GM23338 (cell line): ENCODE data around the gene HPX. TPM values are rescaled to one million over a fixed set of nuclear protein-coding genes. Genes with fewer than 3 reads are reported as not detected.

ENCODE experiments used
- ATAC-seq: fragments of 200-7000 bp; cut with Tn5 transposase; 3 replicates; pipeline ENCODE4 v1.9.1; 2020
- DNase-seq: peaks from one replicate; pipeline ENCODE4 v3.0.0-alpha.2; 2015; ENCODE audit warnings: low spot score
- H2AFZ ChIP-seq: fragments of 200-600 bp; sonication (generic); 2 replicates; pipeline ENCODE4 v1.8.0; 2016; ENCODE audit warnings: antibody characterized with exemption, mild to moderate bottlenecking, moderate library complexity
- H3F3A ChIP-seq: fragments of 200-600 bp; sonication (generic); replicated peaks from 2 replicates; pipeline ENCODE4 v1.8.0; 2017; ENCODE audit warnings: antibody characterized with exemption, mixed run types, low read depth
- H3K27ac ChIP-seq: fragments of 200-600 bp; sonication (generic); 2 replicates; pipeline ENCODE4 v1.6.1; 2016; ENCODE audit warnings: low read depth
- H3K27me3 ChIP-seq: fragments of 200-600 bp; sonication (generic); 2 replicates; pipeline ENCODE4 v1.8.0; 2016; ENCODE audit warnings: mild to moderate bottlenecking, mixed run types, moderate library complexity; ENCODE audit not compliant: insufficient read depth
- H3K36me3 ChIP-seq: fragments of 200-600 bp; sonication (generic); 2 replicates; pipeline ENCODE4 v1.8.0; 2016; ENCODE audit warnings: mild to moderate bottlenecking; ENCODE audit not compliant: insufficient read depth
- H3K4me1 ChIP-seq: fragments of 200-600 bp; sonication (generic); 2 replicates; pipeline ENCODE4 v1.8.0; 2016; ENCODE audit warnings: mild to moderate bottlenecking, moderate library complexity; ENCODE audit not compliant: insufficient read depth
- H3K4me2 ChIP-seq: fragments of 200-600 bp; sonication (generic); 2 replicates; pipeline ENCODE4 v1.7.1; 2017; ENCODE audit warnings: mixed run types
- H3K4me3 ChIP-seq: fragments of 200-600 bp; sonication (generic); 2 replicates; pipeline ENCODE4 v1.6.1; 2016; ENCODE audit warnings: mixed run types
- H3K79me2 ChIP-seq: fragments of 200-600 bp; sonication (generic); replicated peaks from 2 replicates; pipeline ENCODE4 v1.8.0; 2017; ENCODE audit warnings: mild to moderate bottlenecking; ENCODE audit not compliant: insufficient read depth
- H3K9me2 ChIP-seq: fragments of 200-600 bp; sonication (generic); 2 replicates; pipeline ENCODE4 v1.8.0; 2017; ENCODE audit not compliant: insufficient read depth
- H4K20me1 ChIP-seq: fragments of 200-600 bp; sonication (generic); replicated peaks from 2 replicates; pipeline ENCODE4 v1.8.0; 2017; ENCODE audit warnings: mild to moderate bottlenecking; ENCODE audit not compliant: insufficient read depth
- H3K27ac Mint-ChIP-seq: 2 replicates; pipeline ENCODE4 v1.8.0; 2020; ENCODE audit warnings: inconsistent platforms, mild to moderate bottlenecking, moderate library complexity, mixed read lengths
- H3K27me3 Mint-ChIP-seq: 3 replicates; pipeline ENCODE4 v1.8.0; 2022; ENCODE audit warnings: low read depth, mild to moderate bottlenecking, moderate library complexity, mixed read lengths, inconsistent platforms; ENCODE audit not compliant: insufficient read depth, poor library complexity
- H3K36me3 Mint-ChIP-seq: 3 replicates; pipeline ENCODE4 v1.8.0; 2021; ENCODE audit warnings: low read depth, mild to moderate bottlenecking, inconsistent platforms, moderate library complexity, mixed read lengths
- H3K4me1 Mint-ChIP-seq: 3 replicates; pipeline ENCODE4 v1.8.0; 2020; ENCODE audit warnings: mild to moderate bottlenecking, inconsistent platforms, mixed read lengths
- H3K4me3 Mint-ChIP-seq: 3 replicates; pipeline ENCODE4 v1.8.0; 2021; ENCODE audit warnings: moderate library complexity, mild to moderate bottlenecking, inconsistent platforms, mixed read lengths
- H3K9me3 Mint-ChIP-seq: 3 replicates; pipeline ENCODE4 v1.8.0; 2020; ENCODE audit warnings: moderate library complexity, mild to moderate bottlenecking, inconsistent platforms, mixed read lengths
- CREB1 ChIP-seq: fragments of 250-450 bp; sonication (Bioruptor Pico); IDR thresholded peaks from 2 replicates; pipeline ENCODE4 v1.5.0; 2020; ENCODE audit warnings: low read depth, mild to moderate bottlenecking, moderate library complexity
- EZH2 ChIP-seq: fragments of 200-600 bp; sonication (generic); IDR thresholded peaks from one replicate; pipeline ENCODE4 v1.8.0; 2017; ENCODE audit warnings: antibody characterized with exemption, mild to moderate bottlenecking, low read depth; ENCODE audit not compliant: unreplicated experiment
- EZH2phosphoT487 ChIP-seq: fragments of 200-600 bp; sonication (generic); IDR thresholded peaks from one replicate; pipeline ENCODE4 v1.8.1; 2018; ENCODE audit warnings: antibody characterized with exemption; ENCODE audit not compliant: unreplicated experiment
- JUNB ChIP-seq: IDR thresholded peaks from one replicate; pipeline ENCODE4 v1.6.1; 2016; ENCODE audit warnings: antibody characterized with exemption; ENCODE audit not compliant: unreplicated experiment
- NANOG ChIP-seq: IDR thresholded peaks from 2 replicates; pipeline ENCODE4 v1.6.1; 2016; ENCODE audit warnings: antibody characterized with exemption, borderline replicate concordance
- POLR2AphosphoS5 ChIP-seq: IDR thresholded peaks from 2 replicates; pipeline ENCODE4 v1.6.1; 2016; ENCODE audit warnings: antibody characterized with exemption, low read depth
- STAT1 ChIP-seq: IDR thresholded peaks from one replicate; pipeline ENCODE4 v1.6.1; 2016; ENCODE audit warnings: antibody characterized with exemption; ENCODE audit not compliant: unreplicated experiment
- ZNF331 ChIP-seq: fragments of 250-450 bp; sonication (Bioruptor Pico); IDR thresholded peaks from 2 replicates; pipeline ENCODE4 v1.5.0; 2020; ENCODE audit warnings: low read depth, mild to moderate bottlenecking, moderate library complexity
- polyA plus RNA-seq: library from polyadenylated mRNA; unstranded; fragments of >200 nt; fragmentation: Nextera tagmentation; extraction: Ambion mirVana; gene quantifications from 2 replicates; pipeline ENCODE4 v1.2.1, GENCODE V29; 2016
- total RNA-seq: library from RNA; depleted of rRNA; stranded (reverse); fragments of >200 nt; shearing (Covaris generic); gene quantifications from 2 replicates; pipeline ENCODE4 v1.2.3, GENCODE V29; 2014
- TF ChIP-seq, protein P1 (sequence below): IDR thresholded peaks from one replicate; pipeline ENCODE4 v1.6.1; 2018; ENCODE audit warnings: antibody characterized with exemption; ENCODE audit not compliant: unreplicated experiment
- TF ChIP-seq, protein P2 (sequence below): IDR thresholded peaks from 2 replicates; pipeline ENCODE4 v1.6.1; 2016; ENCODE audit warnings: antibody characterized with exemption
- TF ChIP-seq, protein P3 (sequence below), 2 experiments: fragments of 200-600 bp in 1 of 2; sonication (generic) in 1 of 2; conservative IDR thresholded peaks; 2 replicates each; pipeline versions ENCODE4 v1.5.1 to v1.6.1; 2016 to 2017; ENCODE audit warnings: antibody characterized with exemption in 2 of 2, low read depth in 2 of 2, mild to moderate bottlenecking in 2 of 2, moderate library complexity in 1 of 2
- TF ChIP-seq, protein P4 (sequence below): fragments of 250-450 bp; sonication (Bioruptor Pico); IDR thresholded peaks from 2 replicates; pipeline ENCODE4 v1.5.0; 2020; ENCODE audit warnings: mild to moderate bottlenecking, moderate library complexity

Gene HPX
- total and polyA plus RNA-seq, 2 experiments from 2014 or later, result 0.47 to 0.63 TPM

DNA sequence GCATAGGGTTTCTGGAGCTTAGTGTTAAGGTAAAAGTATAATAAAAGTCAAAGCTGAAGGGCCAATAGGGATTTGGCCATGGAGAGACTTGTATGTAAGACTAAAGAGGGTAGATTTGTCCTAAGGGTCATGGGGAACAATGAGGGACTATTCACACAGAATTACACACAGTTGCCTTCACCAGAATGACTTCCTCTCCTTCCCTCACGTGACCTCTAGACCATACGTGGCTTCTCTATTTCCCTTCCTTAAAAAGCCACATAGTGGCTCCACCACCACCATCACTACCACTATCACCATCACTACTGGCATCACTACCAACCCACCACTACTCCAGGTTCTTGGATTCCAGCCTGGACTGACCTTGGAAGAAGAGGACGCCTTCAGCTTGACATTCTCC, 2.8 kb downstream of the HPX start (continued):
- TF ChIP-seq, protein P1, sequence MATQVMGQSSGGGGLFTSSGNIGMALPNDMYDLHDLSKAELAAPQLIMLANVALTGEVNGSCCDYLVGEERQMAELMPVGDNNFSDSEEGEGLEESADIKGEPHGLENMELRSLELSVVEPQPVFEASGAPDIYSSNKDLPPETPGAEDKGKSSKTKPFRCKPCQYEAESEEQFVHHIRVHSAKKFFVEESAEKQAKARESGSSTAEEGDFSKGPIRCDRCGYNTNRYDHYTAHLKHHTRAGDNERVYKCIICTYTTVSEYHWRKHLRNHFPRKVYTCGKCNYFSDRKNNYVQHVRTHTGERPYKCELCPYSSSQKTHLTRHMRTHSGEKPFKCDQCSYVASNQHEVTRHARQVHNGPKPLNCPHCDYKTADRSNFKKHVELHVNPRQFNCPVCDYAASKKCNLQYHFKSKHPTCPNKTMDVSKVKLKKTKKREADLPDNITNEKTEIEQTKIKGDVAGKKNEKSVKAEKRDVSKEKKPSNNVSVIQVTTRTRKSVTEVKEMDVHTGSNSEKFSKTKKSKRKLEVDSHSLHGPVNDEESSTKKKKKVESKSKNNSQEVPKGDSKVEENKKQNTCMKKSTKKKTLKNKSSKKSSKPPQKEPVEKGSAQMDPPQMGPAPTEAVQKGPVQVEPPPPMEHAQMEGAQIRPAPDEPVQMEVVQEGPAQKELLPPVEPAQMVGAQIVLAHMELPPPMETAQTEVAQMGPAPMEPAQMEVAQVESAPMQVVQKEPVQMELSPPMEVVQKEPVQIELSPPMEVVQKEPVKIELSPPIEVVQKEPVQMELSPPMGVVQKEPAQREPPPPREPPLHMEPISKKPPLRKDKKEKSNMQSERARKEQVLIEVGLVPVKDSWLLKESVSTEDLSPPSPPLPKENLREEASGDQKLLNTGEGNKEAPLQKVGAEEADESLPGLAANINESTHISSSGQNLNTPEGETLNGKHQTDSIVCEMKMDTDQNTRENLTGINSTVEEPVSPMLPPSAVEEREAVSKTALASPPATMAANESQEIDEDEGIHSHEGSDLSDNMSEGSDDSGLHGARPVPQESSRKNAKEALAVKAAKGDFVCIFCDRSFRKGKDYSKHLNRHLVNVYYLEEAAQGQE, result no peak
- TF ChIP-seq ZNF331 (CRISPR knock-in tag), result no peak

DNA sequence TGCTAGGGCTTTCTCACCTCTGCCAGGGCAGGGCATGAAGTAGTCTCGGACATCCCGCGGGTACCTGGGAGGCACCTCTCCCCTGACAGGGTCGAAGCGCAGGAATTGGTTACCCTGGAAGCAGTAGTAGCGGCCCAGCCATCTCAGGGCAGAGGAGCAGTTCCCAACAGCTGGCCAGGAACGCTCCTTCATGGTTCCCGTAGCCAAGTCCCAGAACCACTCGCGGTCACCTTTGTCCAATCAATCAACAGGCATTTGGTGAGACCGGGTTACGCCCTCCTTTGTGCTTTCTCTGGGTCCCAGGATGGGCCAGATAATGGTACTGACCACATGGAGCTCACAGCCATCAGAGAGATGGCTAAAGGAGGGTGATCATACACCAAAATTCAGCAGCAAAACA, 3.4 kb downstream of the HPX start:
- Histone ChIP-seq H3K36me3 (no peaks in the 10 kb centered on the region), H3K4me2 (no peak overlapping the region), H3K9me2 (no peaks in the 10 kb centered on the region), H4K20me1 (no peaks in the 10 kb centered on the region), H3K27me3 (no peaks in the 10 kb centered on the region), H3K4me1 (no peaks in the 10 kb centered on the region), H3F3A (no peaks in the 10 kb centered on the region), H3K79me2 (no peaks in the 10 kb centered on the region), H3K4me3 (no peak overlapping the region), H3K27ac (no peak overlapping the region), H2AFZ (0 out of 2 replicates have a peak overlapping the region, but pooled peaks have one; percentile 23)
- H3K27me3 Mint-ChIP-seq, result peaks cover 5% of the 10 kb centered on the region
- no peak overlapping the region for H3K4me3 Mint-ChIP-seq
- no peaks in the 10 kb centered on the region for H3K4me1 Mint-ChIP-seq
- ATAC-seq (no peak), DNase-seq (no peak)
- H3K27ac Mint-ChIP-seq, result no peak overlapping the region
- no peaks in the 10 kb centered on the region for H3K9me3 Mint-ChIP-seq
- no peaks in the 10 kb centered on the region for H3K36me3 Mint-ChIP-seq
- TF ChIP-seq, protein P2, sequence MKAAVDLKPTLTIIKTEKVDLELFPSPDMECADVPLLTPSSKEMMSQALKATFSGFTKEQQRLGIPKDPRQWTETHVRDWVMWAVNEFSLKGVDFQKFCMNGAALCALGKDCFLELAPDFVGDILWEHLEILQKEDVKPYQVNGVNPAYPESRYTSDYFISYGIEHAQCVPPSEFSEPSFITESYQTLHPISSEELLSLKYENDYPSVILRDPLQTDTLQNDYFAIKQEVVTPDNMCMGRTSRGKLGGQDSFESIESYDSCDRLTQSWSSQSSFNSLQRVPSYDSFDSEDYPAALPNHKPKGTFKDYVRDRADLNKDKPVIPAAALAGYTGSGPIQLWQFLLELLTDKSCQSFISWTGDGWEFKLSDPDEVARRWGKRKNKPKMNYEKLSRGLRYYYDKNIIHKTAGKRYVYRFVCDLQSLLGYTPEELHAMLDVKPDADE, result no peak
- TF ChIP-seq JUNB (no peak), CREB1 (CRISPR knock-in tag) (no peak), ZNF331 (CRISPR knock-in tag) (no peak), STAT1 (no peak), NANOG (no peak), POLR2AphosphoS5 (no peak), EZH2 (no peak), EZH2phosphoT487 (no peak)
- TF ChIP-seq, protein P3, sequence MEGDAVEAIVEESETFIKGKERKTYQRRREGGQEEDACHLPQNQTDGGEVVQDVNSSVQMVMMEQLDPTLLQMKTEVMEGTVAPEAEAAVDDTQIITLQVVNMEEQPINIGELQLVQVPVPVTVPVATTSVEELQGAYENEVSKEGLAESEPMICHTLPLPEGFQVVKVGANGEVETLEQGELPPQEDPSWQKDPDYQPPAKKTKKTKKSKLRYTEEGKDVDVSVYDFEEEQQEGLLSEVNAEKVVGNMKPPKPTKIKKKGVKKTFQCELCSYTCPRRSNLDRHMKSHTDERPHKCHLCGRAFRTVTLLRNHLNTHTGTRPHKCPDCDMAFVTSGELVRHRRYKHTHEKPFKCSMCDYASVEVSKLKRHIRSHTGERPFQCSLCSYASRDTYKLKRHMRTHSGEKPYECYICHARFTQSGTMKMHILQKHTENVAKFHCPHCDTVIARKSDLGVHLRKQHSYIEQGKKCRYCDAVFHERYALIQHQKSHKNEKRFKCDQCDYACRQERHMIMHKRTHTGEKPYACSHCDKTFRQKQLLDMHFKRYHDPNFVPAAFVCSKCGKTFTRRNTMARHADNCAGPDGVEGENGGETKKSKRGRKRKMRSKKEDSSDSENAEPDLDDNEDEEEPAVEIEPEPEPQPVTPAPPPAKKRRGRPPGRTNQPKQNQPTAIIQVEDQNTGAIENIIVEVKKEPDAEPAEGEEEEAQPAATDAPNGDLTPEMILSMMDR (conservative IDR thresholded peaks at IDR 0.05; ENCODE audit: low read depth in 2 of 2), result no peak
- TF ChIP-seq, protein P4, sequence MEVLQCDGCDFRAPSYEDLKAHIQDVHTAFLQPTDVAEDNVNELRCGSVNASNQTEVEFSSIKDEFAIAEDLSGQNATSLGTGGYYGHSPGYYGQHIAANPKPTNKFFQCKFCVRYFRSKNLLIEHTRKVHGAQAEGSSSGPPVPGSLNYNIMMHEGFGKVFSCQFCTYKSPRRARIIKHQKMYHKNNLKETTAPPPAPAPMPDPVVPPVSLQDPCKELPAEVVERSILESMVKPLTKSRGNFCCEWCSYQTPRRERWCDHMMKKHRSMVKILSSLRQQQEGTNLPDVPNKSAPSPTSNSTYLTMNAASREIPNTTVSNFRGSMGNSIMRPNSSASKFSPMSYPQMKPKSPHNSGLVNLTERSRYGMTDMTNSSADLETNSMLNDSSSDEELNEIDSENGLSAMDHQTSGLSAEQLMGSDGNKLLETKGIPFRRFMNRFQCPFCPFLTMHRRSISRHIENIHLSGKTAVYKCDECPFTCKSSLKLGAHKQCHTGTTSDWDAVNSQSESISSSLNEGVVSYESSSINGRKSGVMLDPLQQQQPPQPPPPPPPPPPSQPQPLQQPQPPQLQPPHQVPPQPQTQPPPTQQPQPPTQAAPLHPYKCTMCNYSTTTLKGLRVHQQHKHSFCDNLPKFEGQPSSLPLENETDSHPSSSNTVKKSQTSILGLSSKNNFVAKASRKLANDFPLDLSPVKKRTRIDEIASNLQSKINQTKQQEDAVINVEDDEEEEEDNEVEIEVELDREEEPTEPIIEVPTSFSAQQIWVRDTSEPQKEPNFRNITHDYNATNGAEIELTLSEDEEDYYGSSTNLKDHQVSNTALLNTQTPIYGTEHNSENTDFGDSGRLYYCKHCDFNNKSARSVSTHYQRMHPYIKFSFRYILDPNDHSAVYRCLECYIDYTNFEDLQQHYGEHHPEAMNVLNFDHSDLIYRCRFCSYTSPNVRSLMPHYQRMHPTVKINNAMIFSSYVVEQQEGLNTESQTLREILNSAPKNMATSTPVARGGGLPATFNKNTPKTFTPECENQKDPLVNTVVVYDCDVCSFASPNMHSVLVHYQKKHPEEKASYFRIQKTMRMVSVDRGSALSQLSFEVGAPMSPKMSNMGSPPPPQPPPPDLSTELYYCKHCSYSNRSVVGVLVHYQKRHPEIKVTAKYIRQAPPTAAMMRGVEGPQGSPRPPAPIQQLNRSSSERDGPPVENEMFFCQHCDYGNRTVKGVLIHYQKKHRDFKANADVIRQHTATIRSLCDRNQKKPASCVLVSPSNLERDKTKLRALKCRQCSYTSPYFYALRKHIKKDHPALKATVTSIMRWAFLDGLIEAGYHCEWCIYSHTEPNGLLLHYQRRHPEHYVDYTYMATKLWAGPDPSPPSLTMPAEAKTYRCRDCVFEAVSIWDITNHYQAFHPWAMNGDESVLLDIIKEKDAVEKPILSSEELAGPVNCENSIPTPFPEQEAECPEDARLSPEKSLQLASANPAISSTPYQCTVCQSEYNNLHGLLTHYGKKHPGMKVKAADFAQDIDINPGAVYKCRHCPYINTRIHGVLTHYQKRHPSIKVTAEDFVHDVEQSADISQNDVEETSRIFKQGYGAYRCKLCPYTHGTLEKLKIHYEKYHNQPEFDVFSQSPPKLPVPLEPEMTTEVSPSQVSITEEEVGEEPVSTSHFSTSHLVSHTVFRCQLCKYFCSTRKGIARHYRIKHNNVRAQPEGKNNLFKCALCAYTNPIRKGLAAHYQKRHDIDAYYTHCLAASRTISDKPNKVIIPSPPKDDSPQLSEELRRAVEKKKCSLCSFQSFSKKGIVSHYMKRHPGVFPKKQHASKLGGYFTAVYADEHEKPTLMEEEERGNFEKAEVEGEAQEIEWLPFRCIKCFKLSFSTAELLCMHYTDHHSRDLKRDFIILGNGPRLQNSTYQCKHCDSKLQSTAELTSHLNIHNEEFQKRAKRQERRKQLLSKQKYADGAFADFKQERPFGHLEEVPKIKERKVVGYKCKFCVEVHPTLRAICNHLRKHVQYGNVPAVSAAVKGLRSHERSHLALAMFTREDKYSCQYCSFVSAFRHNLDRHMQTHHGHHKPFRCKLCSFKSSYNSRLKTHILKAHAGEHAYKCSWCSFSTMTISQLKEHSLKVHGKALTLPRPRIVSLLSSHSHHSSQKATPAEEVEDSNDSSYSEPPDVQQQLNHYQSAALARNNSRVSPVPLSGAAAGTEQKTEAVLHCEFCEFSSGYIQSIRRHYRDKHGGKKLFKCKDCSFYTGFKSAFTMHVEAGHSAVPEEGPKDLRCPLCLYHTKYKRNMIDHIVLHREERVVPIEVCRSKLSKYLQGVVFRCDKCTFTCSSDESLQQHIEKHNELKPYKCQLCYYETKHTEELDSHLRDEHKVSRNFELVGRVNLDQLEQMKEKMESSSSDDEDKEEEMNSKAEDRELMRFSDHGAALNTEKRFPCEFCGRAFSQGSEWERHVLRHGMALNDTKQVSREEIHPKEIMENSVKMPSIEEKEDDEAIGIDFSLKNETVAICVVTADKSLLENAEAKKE (CRISPR knock-in tag), result no peak
